Loucy (cell line): Measurements from ENCODE around the gene WARS2.
"Not testable (repeated sequence)": the region's sequence is repeated elsewhere in the genome, so short reads cannot be mapped to it uniquely, and the experiment has no call there.

Experiments used
- H2AFZ ChIP-seq: fragments of 200-600 bp; sonication (generic); 2 replicates; pipeline ENCODE4 v1.6.0; 2016; ENCODE audit warnings: antibody characterized with exemption, mild to moderate bottlenecking, low read length, moderate library complexity
- H3F3A ChIP-seq: fragments of 200-600 bp; 2 replicates; pipeline ENCODE4 v1.6.0; 2016; ENCODE audit warnings: antibody characterized with exemption, low read depth, mild to moderate bottlenecking
- H3K27me3 ChIP-seq: fragments of 200-600 bp; sonication (generic); 2 replicates; pipeline ENCODE4 v1.6.1; 2014; ENCODE audit warnings: low read length, mild to moderate bottlenecking; ENCODE audit not compliant: insufficient read depth, poor library complexity, severe bottlenecking
- H3K36me3 ChIP-seq: fragments of 200-600 bp; sonication (generic); 2 replicates; pipeline ENCODE4 v1.6.1; 2016; ENCODE audit warnings: low read length; ENCODE audit not compliant: insufficient read depth
- H3K4me1 ChIP-seq: fragments of 200-600 bp; sonication (generic); 2 replicates; pipeline ENCODE4 v1.5.1; 2014; ENCODE audit warnings: low read length, mild to moderate bottlenecking; ENCODE audit not compliant: insufficient read depth, poor library complexity, severe bottlenecking
- H3K4me2 ChIP-seq: fragments of 200-600 bp; sonication (generic); 2 replicates; pipeline ENCODE4 v1.6.0; 2014; ENCODE audit warnings: antibody characterized with exemption, low read length, low read depth, mild to moderate bottlenecking; ENCODE audit not compliant: poor library complexity, severe bottlenecking
- H3K4me3 ChIP-seq: fragments of 200-600 bp; sonication (generic); 2 replicates; pipeline ENCODE4 v1.5.1; 2014; ENCODE audit warnings: low read length, mild to moderate bottlenecking, mixed read lengths; ENCODE audit not compliant: poor library complexity, severe bottlenecking
- H3K79me2 ChIP-seq: fragments of 200-600 bp; sonication (generic); 2 replicates; pipeline ENCODE4 v1.6.1; 2014; ENCODE audit warnings: low read length; ENCODE audit not compliant: insufficient read depth
- H3K9ac ChIP-seq: fragments of 200-600 bp; sonication (generic); 2 replicates; pipeline ENCODE4 v1.6.0; 2014; ENCODE audit warnings: mild to moderate bottlenecking, low read depth, low read length, moderate library complexity; ENCODE audit not compliant: poor library complexity, severe bottlenecking
- H3K9me2 ChIP-seq: fragments of 200-600 bp; sonication (generic); replicated peaks from 2 replicates; pipeline ENCODE4 v1.6.1; 2016; ENCODE audit warnings: low read depth, low read length, mixed read lengths
- H3K9me3 ChIP-seq: fragments of 200-600 bp; sonication (generic); 2 replicates; pipeline ENCODE4 v1.6.1; 2014; ENCODE audit warnings: mild to moderate bottlenecking, antibody characterized with exemption, low read length, low read depth; ENCODE audit not compliant: insufficient read depth
- H4K20me1 ChIP-seq: fragments of 200-600 bp; sonication (generic); 2 replicates; pipeline ENCODE4 v1.6.0; 2014; ENCODE audit warnings: antibody characterized with exemption, low read length, mild to moderate bottlenecking; ENCODE audit not compliant: insufficient read depth, poor library complexity, severe bottlenecking
- EZH2phosphoT487 ChIP-seq: fragments of 200-600 bp; IDR thresholded peaks from 2 replicates; pipeline ENCODE4 v1.6.1; 2018; ENCODE audit warnings: antibody characterized with exemption, mild to moderate bottlenecking, moderate library complexity, borderline replicate concordance
- TF ChIP-seq, protein P1 (sequence below): fragments of 200-600 bp; sonication (generic); conservative IDR thresholded peaks from 2 replicates; pipeline ENCODE4 v1.5.1; 2014; ENCODE audit warnings: mild to moderate bottlenecking, antibody characterized with exemption, low read length

The WARS2 gene

DNA sequence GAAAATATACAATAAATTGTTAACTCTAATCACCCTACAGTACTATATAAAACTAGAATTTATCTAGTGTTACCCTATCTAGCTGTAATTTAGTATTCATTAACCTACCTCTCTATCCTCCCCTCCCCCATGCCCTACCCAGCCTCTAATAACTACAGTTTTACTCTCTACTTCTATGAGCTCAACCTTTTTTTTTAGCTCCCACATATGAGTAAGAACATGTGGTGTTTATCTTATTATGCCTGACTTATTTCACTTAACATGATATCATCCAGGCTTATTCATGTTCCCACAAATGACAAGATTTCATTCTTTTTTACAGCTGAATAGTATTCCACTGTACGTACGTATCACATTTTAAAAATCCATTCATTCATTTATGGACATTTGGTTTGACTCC lies 46.0 kb upstream of the WARS2 start:
- H3K4me2 ChIP-seq = no peak overlapping the region
- TF ChIP-seq, protein P1, sequence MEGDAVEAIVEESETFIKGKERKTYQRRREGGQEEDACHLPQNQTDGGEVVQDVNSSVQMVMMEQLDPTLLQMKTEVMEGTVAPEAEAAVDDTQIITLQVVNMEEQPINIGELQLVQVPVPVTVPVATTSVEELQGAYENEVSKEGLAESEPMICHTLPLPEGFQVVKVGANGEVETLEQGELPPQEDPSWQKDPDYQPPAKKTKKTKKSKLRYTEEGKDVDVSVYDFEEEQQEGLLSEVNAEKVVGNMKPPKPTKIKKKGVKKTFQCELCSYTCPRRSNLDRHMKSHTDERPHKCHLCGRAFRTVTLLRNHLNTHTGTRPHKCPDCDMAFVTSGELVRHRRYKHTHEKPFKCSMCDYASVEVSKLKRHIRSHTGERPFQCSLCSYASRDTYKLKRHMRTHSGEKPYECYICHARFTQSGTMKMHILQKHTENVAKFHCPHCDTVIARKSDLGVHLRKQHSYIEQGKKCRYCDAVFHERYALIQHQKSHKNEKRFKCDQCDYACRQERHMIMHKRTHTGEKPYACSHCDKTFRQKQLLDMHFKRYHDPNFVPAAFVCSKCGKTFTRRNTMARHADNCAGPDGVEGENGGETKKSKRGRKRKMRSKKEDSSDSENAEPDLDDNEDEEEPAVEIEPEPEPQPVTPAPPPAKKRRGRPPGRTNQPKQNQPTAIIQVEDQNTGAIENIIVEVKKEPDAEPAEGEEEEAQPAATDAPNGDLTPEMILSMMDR = no peak
- TF ChIP-seq EZH2phosphoT487 = no peak
- H3F3A ChIP-seq = no peaks in the 10 kb centered on the region
- H2AFZ ChIP-seq = no peak overlapping the region
- H3K9me2 ChIP-seq = no peaks in the 10 kb centered on the region
- no peaks in the 10 kb centered on the region for H3K27me3 ChIP-seq
- no peaks in the 10 kb centered on the region for H3K36me3 ChIP-seq
- H3K79me2 ChIP-seq = no peaks in the 10 kb centered on the region
- no peak overlapping the region for H3K4me3 ChIP-seq
- H3K9me3 ChIP-seq = no peaks in the 10 kb centered on the region
- H4K20me1 ChIP-seq = no peaks in the 10 kb centered on the region
- H3K9ac ChIP-seq = no peak overlapping the region
- peaks cover 4% of the 10 kb centered on the region for H3K4me1 ChIP-seq

DNA sequence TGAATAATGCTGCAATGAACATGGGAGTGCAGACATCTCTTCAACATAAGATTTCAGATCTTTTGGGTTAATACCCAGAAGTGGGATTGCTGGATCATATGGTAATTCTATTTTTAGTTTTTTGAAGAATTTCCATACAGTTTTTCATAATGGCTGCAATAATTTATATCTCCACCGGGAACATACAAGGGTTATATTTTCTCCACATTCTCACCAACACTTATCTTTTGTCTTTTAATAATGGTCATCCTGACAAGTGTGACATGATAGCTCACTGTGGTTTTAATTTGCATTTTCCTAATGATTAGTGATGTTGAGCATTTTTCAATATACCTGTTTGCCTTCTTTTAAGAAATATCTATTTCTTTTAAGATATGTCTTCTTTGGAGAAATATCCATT lies 44.5 kb upstream of the WARS2 start:
- no peaks in the 10 kb centered on the region for H3K9me3 ChIP-seq
- H4K20me1 ChIP-seq = no peaks in the 10 kb centered on the region
- no peak overlapping the region for H2AFZ ChIP-seq
- H3K27me3 ChIP-seq = no peaks in the 10 kb centered on the region
- no peak overlapping the region for H3K9ac ChIP-seq
- H3K36me3 ChIP-seq = no peaks in the 10 kb centered on the region
- no peak for TF ChIP-seq EZH2phosphoT487
- no peaks in the 10 kb centered on the region for H3K4me1 ChIP-seq
- H3K9me2 ChIP-seq = no peaks in the 10 kb centered on the region
- no peaks in the 10 kb centered on the region for H3K79me2 ChIP-seq
- H3F3A ChIP-seq = no peaks in the 10 kb centered on the region
- H3K4me2 ChIP-seq = no peak overlapping the region
- no peak overlapping the region for H3K4me3 ChIP-seq

DNA sequence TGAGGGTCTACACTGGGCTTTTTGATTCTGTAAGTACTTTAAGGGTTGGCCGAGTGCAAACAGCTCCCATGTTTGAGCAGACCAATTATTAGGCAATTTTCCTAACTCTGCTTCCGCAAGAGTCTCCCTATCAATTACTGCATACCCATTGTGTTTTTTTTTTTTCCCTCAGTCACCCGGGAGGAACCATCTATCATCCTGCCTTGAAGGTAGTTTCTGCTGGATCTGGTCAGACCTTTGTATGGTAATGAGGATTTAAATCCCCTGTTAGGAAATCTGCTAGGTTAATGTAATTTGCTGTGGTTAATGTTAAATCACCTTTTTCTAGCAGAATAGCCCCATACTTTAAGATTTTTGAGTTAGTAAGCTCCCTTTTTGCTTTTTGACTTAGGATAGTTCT lies 40.8 kb upstream of the WARS2 start:
- Histone ChIP-seq H3K9ac (no peak overlapping the region), H3K27me3 (no peaks in the 10 kb centered on the region), H3K4me3 (no peak overlapping the region), H3K79me2 (no peaks in the 10 kb centered on the region), H3F3A (no peaks in the 10 kb centered on the region), H2AFZ (no peak overlapping the region), H3K36me3 (no peaks in the 10 kb centered on the region), H3K9me3 (no peaks in the 10 kb centered on the region), H4K20me1 (no peaks in the 10 kb centered on the region), H3K4me2 (no peak overlapping the region), H3K4me1 (no peaks in the 10 kb centered on the region), H3K9me2 (no peaks in the 10 kb centered on the region)
- no peak for TF ChIP-seq EZH2phosphoT487
- TF ChIP-seq, protein P1 = no peak

DNA sequence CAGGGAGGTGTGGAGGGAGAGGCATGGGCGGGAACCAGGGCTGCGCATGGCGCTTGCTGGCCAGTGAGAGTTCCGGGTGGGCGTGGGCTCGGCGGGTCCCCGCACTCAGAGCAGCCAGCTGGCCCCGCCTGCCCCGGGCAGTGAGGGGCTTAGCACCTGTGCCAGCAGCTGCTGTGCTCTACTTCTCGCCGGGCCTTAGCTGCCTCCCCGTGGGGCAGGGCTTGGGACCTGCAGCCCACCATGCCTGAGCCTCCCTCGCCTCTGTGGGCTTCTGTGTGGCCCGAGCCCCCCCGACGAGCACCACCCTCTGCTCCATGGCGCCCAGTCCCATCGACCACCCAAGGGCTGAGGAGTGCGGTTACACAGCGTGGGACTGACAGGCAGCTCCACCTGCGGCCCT lies 38.6 kb upstream of the WARS2 start:
- Histone ChIP-seq H3K36me3 (no peaks in the 10 kb centered on the region), H3K4me3 (no peak overlapping the region), H3K79me2 (no peaks in the 10 kb centered on the region), H3K9ac (no peak overlapping the region), H4K20me1 (no peaks in the 10 kb centered on the region), H3K4me2 (no peak overlapping the region), H3K4me1 (no peaks in the 10 kb centered on the region), H3K9me3 (no peaks in the 10 kb centered on the region), H3K27me3 (no peaks in the 10 kb centered on the region), H3K9me2 (no peaks in the 10 kb centered on the region), H2AFZ (no peak overlapping the region), H3F3A (no peaks in the 10 kb centered on the region)
- TF ChIP-seq, protein P1 = no peak
- no peak for TF ChIP-seq EZH2phosphoT487

DNA sequence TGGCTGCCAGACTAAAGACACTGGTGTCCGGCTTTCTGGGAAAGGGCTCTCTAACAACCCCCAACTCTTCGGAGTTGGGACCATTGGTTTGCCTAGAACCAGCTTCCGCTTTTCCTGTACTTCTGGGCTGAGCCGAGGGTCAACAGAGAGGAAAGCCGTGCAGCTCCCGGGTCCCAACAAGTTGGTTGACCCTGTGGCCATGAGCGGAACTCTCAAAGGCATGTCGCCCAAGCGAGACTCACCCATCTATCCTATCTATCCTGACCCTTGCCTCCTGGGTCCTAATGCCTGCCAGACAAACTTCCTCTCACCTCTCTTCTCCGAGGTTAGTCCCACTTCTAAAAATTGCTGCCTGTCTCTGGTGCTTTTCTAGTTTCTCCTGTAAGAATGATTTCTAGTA lies 32.5 kb upstream of the WARS2 start:
- not testable (repeated sequence) for H2AFZ ChIP-seq, H3K27me3 ChIP-seq, H3K79me2 ChIP-seq, H3K4me3 ChIP-seq, H3K4me2 ChIP-seq, H3K9me3 ChIP-seq, H3K9ac ChIP-seq, H4K20me1 ChIP-seq, H3F3A ChIP-seq, H3K4me1 ChIP-seq, H3K36me3 ChIP-seq, H3K9me2 ChIP-seq
